ENCODE data around the gene TNIP2.

TNIP2 gene

GRCh38 chr4:2761035-2761923, 5.1 kb upstream of the TNIP2 start:
- no peak for ATAC-seq
- TF ChIP-seq CSRNP3 (CRISPR knock-in tag; IDR thresholded peaks at IDR 0.05) (no peak), POU6F1 (CRISPR knock-in tag; IDR thresholded peaks at IDR 0.05; ENCODE audit: borderline replicate concordance, low read depth) (no peak)

GRCh38 chr4:2757426-2757825, 1.3 kb upstream of the TNIP2 start:
- no peak for TF ChIP-seq ZNF70 (CRISPR knock-in tag; IDR thresholded peaks at IDR 0.05)
- no peak for ATAC-seq

GRCh38 chr4:2756691-2757350, 685 bp upstream of the TNIP2 start:
- no peak for ATAC-seq
- TF ChIP-seq ARNTL (CRISPR knock-in tag; IDR thresholded peaks at IDR 0.05; ENCODE audit: borderline replicate concordance, low read depth) (no peak), TCF4 (CRISPR knock-in tag; IDR thresholded peaks at IDR 0.05; ENCODE audit: borderline replicate concordance) (no peak), CSRNP3 (CRISPR knock-in tag; IDR thresholded peaks at IDR 0.05) (no peak), BACH2 (CRISPR knock-in tag; IDR thresholded peaks at IDR 0.05; ENCODE audit: borderline replicate concordance) (no peak), ZC3H10 (CRISPR knock-in tag; IDR thresholded peaks at IDR 0.05) (no peak), SNAI2 (CRISPR knock-in tag; IDR thresholded peaks at IDR 0.05) (no peak), ZFP30 (CRISPR knock-in tag; IDR thresholded peaks at IDR 0.05) (no peak), ISL1 (CRISPR knock-in tag; IDR thresholded peaks at IDR 0.05) (no peak), ZNF70 (CRISPR knock-in tag; IDR thresholded peaks at IDR 0.05) (no peak), CSDC2 (CRISPR knock-in tag; IDR thresholded peaks at IDR 0.05) (no peak), ZFP3 (CRISPR knock-in tag; IDR thresholded peaks at IDR 0.05) (no peak), OSR1 (CRISPR knock-in tag; IDR thresholded peaks at IDR 0.05) (no peak), RARB (CRISPR knock-in tag; IDR thresholded peaks at IDR 0.05) (no peak), GLIS3 (CRISPR knock-in tag; IDR thresholded peaks at IDR 0.05) (no peak), TOX (CRISPR knock-in tag; IDR thresholded peaks at IDR 0.05; ENCODE audit: borderline replicate concordance) (no peak), PPARA (CRISPR knock-in tag; IDR thresholded peaks at IDR 0.05; ENCODE audit: borderline replicate concordance) (no peak), ESRRG (CRISPR knock-in tag; IDR thresholded peaks at IDR 0.05) (no peak), ZNF8 (CRISPR knock-in tag; IDR thresholded peaks at IDR 0.05) (no peak), TSHZ2 (CRISPR knock-in tag; IDR thresholded peaks at IDR 0.05) (no peak)

Measured in SK-N-SH treated with all-trans-retinoic acid at 6 μM for 48 hours (cell line).